HG03442 (cell line): Measurements from ENCODE around the gene MYBPC1.

Source experiments
- ATAC-seq: cut with Tn5 transposase; IDR thresholded peaks from one replicate; pipeline ENCODE4 v1.9.1; 2021; ENCODE audit warnings: mild to moderate bottlenecking, moderate library complexity; ENCODE audit not compliant: unreplicated experiment

Gene MYBPC1

DNA sequence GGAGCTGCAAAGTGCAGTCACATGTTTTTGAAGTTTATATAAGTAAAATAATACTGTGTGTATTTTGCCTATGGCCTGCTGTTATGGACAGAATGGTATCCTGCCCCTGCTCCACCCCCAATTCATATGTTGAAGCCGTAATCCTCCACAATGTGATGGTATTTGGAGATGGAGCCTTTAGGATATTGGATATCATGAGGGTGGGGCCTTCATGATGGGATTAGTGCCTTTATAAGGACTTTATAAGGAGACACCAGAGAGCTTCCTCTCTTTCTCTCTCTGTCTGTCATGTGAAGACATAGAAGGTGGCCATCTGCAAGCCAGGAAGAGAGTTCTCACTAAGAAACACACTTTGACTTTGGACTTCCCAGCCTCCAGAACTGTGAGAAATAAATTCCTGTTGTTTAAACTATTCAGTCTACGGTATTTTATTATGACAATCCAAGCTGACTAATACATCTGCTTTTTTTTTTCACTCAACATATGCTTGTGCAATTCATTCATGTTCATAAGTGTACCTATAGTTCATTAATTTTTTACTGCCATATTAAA, 99.6 kb downstream of the MYBPC1 start:
- ATAC-seq, result no peak

DNA sequence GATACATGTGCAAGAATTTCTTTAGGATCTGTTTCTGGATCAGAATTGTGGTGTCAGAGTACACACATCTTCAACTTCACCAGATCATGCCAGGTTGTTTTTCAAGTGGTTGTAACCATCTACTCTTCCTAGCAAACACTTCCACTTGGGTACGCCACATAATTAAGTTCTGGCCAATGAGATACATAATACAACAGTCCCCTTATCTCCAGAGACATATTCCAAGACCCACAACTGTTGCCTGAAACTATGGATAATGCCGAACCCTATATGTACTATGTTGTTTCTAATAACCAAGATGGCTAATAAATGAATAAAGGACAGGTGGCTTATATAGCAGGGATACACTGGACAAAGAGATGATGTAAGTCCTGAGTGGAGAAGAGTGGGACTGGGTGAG, 100.2 kb downstream of the MYBPC1 start:
- no peak for ATAC-seq

DNA sequence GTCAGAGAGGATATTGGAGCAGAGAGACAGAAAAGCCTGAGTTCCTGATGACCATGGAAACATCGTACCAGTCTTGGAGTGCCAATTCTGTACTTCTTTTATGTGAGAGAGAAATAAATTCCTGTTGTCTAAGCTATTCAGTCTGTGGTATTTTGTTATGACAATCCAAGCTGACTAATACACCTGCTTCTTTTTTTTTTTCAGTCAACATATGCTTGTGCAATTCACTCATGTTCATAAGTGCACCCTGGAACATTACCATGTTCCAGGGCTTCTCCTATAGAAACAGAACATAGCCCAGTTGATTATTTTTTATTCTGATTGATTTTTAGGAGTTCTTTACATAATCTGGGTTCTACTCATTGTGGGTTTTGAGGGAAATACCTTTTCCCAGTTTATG, 100.9 kb downstream of the MYBPC1 start:
- ATAC-seq, result no peak

DNA sequence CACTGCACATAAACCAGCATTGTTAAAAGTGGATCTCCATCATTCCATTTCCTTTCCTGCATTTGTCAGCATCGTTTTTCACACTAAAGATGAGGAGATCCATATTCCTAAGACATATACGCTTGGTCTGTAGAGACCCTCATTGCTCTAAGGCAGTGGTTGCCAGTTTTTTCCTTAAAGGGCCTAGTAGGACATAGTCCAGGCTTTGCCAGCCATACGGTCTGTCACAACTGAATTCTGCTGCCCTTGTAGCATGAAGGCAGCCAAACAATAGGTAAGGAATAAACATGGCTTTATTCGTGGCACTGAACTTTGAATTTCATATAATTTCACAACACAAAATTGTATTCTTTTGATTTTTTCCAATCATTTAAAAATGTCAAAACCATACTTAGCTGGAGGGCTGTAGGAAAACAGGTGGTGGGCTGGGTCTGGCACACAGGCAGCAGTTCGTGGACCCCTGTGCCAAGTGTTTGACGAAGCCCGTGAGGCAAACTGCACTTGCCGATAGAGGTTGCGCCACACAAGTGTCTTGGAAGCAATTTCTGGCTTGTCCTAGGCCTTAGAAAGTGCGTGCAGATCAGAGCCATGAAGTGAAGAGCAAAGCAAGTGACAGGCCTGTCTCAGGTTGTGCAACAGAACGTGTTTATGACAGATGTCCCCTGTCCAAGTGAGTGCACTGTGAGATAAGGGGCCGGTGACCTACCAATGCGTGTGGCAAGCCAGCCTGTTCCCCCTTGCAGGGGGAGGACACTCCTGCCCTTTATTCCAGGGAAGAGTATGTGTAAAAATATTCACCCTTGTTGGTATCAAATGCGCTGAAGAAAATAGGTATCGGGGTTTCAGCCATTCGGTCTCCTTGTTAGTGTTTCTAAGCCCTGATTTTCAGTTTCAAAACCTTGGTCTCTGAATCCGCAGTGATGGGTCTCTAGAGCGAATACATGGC, 101.8 kb downstream of the MYBPC1 start:
- ATAC-seq, result peak; percentile 34

DNA sequence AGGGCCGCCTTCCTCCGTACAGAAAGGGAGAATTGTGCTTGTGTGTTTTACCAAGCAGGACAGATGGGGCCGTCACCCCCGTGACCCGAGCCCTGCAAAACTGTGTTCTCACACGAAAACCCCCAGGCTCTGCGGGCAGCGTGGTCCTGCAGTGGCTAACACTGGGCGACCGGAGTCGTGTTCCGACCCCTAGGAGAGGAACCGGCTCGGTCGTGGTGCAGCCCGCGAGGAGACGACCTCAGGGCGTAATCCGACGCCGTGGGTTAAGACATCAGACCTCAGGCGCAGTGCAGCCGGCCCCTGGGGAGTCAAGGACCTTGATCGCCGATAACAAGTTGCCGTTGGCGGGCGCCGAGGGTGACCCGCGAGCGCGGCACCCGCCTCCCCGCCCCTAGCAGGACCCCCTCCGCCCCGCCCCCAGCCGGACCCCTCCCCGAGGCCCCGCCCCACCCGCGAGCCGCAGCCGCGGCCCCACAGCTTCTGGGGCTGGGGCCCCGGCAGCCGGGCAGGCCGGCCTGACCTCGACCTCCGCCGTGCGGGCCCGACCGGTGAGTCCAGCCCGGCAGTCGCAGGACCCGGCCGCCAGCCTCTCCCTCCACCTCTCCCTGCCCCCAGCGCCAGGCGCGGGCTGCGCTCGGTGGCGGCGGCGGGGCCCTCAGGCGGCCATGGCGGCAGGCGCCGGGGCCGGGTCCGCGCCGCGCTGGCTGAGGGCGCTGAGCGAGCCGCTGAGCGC, 102.6 kb downstream of the MYBPC1 start, which contains the start of gene CHPT1:
Gene CHPT1 (plus strand): TSS at position 444 of the 733 bp plus-strand sequence. CDS start 222 bp downstream, at position 666.
- peak; percentile 63 for ATAC-seq

DNA sequence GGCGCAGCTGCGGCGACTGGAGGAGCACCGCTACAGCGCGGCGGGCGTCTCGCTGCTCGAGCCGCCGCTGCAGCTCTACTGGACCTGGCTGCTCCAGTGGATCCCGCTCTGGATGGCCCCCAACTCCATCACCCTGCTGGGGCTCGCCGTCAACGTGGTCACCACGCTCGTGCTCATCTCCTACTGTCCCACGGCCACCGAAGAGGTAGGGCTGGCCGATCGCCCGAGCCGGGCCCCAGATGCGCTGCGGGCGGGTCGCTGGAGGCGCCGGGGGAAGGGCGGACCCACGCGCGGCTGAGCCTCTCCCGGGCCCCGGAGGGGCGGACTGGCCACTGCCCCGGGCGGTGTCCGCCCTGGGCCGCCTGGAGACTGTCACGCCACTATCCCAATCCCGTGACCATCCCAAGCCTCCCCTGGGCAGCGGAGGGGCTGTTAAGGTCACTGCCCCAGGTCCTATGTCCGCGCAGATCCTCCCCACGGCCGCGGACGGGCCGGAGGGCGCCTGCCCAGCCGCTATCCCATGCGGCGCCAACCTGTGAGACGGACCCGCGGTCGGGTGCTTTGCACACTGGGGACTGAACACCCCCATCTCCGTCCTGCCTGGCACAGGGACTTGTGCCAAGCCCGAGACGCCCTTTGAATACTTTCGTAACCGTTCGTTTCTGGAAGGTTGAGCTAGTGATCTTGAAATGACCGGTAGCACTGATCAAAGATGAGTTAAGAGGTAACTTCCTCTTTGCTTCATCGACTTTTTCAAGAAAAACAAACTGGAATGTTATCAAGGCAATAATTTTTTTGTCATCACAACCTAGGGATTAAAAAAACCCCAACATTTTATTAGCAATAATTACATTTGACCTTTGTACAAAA, 103.4 kb downstream of the MYBPC1 start:
- peak; percentile 26 for ATAC-seq

DNA sequence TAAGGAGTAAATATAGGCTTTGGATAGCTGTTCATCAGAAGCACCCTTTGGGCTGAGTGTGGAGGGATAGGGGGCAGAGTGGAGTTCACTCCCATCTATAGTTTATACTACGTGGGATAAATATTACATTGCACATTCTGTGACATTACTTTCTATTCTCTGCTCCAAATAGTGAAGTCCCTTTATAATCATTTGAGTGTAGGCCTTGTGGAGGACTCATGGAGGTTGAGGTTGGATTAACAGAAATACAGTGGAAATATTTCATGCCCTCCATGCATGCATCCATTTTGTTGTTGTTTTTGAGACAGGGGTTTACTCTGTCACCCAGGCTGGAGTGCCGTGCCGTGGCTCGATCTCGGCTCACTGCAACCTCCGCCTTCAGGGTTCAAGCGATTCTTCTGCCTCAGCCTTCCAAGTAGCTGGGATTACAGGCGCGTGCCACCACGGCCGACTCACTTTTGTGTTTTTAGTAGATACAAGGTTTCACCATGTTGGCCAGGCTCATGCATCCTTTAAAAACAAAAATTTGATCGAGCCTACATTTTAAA, 104.1 kb downstream of the MYBPC1 start:
- ATAC-seq, result no peak

DNA sequence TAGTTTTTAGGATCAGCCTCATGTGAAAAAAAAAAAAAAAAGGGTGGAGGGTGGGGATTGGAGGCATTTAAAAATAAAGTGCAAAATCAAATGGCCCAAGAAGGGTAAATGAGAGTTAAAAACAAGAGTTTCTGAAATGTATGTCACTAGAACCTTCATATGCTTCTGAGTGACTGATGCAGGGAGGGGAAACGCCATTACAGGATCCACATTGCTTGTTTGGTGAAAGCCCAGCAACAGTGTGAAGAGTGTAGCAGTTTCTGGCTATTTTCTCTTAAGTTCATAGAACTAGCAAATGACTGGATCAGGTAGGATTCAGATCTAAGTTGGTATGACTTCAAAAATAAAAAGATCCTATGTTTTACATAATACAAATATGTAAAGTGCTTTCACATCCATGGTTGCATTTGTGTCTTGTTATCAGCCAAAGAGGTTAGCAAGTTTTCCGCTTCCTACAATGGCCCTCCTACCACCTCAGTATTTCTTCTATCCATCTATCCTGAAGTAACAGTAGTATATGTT, 105.6 kb downstream of the MYBPC1 start:
- no peak for ATAC-seq

DNA sequence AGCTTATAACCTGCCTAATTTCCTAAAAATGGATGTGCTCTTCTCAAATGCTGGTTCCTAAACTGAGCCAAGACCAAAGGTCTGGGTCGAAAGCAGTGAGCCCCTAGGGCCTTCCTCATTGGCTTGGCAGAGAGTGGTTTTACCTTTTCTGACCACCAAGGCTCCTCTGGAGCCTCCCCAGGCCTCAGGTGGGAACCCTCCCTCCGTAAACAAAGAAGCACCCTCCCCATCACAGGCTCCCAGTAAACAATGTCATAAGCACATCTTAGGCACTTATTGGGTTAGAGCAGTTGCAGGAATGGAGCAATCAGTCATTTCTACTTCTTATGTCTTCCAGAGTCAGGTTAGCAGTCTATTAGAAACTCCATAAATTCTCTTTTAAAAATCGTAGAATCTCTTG, 108.7 kb downstream of the MYBPC1 start:
- no peak for ATAC-seq

DNA sequence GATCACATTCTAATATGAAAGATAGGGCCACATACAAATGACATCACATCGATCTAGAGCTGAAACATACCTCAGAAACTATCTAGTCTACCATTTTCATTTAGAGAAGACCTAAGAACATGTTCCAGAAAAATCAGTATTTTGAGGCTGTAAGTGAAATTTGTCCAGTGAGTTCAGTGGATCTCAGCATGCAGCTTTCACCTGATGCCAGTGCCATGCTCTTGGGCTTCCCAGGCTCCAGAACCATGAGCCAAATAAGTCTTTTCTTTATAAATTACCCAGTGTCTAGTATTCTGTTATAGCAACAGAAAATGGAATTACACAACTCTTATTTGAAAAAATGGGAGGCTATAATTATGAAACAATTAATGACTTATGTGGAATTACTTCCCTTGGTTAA, 111.6 kb downstream of the MYBPC1 start:
- ATAC-seq, result no peak

DNA sequence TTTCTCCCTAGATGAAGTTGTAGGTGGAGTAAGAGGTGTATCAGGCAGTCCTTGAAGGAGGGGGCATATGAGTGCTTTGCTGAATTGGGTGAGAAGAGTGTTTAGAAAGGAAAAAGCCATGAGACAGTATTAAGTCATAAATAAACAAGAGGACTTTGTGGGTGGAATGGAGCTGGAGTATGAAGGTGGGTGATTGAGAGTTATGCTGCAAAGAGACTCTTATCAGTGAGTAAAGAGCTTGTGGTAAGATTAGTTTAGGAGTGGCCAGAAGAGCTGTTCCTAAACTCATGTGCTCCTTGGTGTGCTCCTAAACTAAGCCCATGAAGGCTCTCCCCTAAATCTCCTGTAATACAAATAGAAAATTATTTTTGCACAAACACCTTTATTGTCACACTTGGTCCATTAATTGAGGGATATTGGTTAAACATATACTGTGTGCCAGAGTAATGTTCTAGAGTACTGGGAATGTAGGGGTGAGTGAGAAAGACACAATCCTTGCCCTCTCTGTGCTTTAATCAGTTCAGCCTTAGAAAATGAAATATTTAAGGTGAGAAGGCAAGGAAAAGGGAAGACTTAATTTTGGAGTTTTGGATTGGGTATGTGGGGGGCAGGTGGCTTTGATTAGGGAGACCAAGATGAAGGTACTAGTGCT, 112.5 kb downstream of the MYBPC1 start:
- ATAC-seq, result no peak

DNA sequence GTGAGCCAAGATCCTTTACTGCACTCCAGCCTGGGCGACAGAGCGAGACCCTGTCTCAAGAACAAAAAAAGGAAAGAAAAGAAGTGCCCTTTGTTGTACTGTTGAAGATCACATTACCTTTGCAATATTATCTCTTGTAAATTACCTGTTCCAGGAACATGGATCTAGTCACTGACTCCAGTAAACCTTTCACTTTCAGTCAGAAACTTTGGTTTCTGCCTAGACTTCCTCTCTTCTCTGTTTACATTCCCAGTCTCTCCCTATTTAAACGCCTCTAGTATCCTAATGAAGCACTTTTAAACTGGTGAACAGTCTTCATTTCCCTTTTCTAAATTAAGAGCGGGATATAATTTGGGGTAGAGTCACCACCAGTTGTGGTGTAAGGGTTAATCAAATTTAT, 115.5 kb downstream of the MYBPC1 start:
- no peak for ATAC-seq

DNA sequence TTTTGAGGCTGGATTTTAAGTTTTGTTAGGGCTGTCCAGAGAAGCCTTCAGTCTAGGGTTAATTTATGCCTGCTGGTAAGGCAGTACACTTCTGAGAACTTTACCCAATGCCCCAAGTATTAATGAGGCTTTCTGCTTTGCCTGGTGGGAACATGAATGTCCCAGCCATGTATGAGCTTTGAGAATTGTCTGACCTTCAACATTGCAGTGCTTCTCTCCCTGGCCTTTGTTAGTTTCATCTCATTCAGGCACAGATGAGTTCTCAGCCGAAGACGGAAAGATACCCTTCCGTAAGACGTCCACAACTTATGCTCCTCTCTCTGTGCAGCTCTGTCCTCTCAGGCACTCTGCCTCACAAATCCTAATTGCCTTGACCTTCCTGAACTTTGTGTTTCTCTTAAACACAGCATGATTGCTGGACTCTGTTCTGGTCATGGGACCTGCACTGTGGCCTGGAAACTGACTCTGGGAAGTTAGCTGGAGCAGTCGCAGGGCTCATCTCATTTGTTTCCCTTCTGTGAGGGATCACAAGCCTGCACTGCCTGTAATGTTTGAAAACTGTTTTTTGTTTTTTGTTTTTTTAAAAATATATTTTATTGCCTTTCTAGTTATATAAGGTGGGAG, 118.4 kb downstream of the MYBPC1 start:
- ATAC-seq, result no peak

DNA sequence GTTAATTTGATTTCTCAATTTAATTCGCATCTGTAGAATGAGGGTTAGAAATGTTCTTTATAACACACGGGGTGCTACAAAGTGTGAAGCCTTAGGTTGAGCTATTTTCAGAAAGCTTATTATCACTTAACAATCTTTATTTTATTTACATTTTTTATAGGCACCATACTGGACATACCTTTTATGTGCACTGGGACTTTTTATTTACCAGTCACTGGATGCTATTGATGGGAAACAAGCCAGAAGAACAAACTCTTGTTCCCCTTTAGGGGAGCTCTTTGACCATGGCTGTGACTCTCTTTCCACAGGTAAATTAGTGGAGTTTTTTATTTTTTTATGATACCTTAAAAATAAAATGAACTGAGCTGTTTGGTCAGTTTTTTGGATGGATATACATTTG, 119.2 kb downstream of the MYBPC1 start:
- ATAC-seq, result no peak

DNA sequence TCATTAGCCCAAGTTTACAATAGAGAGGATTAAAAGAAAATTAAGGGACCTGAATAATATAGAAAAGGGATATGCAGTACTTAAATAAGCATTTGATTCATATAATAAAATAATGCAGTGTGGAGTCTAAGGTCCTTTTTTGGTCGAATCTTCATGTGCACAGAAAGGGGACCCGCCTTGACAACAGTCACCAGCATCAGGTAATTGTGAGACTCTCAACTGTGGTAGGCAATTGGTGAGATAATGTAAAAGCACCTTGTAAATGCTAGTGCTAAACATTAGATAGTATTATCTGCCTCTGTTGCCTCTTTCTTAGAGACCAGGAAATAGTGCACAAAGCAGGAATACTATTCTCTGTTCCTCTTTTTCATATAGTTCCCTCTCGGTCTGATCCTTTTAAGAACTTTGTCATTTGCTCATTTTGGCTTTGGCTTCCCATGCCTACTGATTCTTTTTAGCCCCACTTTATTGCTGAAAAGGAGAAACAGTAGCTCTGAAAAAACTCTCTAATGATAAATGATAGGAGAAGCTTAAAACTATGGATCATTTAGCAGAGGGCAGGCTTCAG, 120.2 kb downstream of the MYBPC1 start:
- no peak for ATAC-seq

DNA sequence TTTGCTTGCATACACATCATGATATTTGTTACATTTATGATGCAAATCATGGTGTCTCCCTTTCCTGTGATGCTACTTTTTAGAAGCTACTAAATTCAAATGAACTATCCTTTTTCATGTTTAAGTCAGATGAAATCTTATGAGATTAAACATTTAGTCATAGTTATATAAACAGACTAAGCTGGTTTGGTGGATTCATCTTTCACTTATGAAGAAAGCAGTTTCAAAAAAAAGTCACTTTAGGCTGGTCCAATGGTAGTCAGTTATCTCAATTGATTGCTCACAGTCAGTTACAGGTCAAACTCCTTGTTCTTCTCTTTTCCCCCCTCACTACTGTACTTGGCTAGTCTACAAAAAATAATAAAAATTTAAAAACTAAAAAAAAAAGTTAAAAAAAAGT, 124.8 kb downstream of the MYBPC1 start:
- no peak for ATAC-seq

DNA sequence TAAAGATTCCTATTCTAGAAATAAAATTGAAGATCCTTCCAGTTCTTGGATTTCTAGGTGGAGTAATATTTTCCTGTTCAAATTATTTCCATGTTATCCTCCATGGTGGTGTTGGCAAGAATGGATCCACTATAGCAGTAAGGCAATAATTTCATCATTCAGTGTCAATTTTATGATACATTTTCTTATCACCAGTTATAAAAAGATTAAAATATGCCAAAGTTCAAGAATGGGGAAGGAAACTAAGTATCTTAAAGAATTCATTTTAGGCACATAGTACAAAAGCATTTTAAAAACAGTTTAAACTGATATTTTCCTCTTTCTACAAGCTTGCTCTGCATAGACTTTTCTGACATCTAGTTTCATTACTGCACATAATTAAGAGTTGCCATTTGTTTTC, 125.3 kb downstream of the MYBPC1 start:
- ATAC-seq, result no peak

DNA sequence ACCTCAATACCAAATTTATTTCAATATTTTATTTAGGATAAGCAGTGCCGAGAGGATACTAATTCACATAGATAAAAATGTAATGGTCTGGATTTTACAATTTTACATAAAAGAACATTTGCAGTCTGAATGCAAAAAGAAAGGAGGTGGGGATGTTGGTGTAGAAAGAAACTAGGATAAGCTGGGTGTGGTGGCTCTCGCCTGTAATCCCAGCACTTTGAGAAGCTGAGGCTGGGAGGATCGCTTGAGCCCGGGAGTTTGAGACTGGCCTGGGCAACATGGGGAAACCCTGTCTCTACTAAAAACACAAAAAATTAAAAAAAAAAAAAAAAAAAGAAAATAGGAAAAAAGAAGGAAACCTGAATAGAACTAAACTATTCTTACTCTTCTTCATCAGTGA, 127.6 kb downstream of the MYBPC1 start:
- ATAC-seq, result no peak

DNA sequence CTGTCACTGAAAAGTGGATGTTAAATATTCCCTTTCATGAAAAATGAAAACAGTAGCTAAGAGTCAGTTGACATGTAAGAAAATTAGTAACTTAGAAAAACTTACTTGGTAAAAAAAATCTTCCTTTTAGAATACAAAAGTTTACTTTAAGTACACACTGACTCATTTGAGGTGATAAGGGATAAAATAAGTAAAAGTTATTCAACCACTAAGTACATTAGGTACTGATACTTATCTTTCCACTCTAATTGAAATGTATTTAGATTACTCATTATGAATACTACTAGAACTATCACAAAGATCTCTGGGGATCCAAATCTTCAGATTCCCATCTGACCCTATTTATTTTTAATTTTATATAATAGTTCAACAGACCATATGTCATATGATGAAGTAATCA, 132.3 kb downstream of the MYBPC1 start:
- ATAC-seq, result no peak
